ENCODE data around the gene RPA3.
"Not testable (repeated sequence)": the region's sequence is repeated elsewhere in the genome, so short reads cannot be mapped to it uniquely, and the experiment has no call there.

RPA3 gene

DNA sequence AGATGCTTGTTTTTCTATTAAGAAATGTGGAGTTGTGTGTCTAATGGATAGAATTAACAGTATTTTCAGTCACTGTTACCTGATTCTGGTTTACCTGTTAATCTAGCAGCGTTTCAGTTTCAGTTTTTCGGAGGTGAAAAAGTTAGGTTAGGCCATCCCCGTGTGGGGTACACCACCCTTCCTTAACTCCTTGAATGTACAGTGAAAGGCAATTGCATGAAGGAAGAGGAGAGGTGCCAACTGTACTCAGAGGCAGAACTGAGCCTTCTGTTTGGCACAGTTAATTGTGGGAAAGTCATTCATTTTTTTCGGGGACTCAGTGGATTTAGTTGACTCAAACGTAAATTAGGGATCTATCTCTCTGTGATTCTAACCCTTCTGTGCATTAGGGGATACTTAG is 35.5 kb downstream of the RPA3 start:
- no peaks in the 10 kb centered on the region for H3K27me3 ChIP-seq (replicated peaks in 2 of 5; ENCODE audit: control insufficient read depth in 4 of 5, insufficient read depth in 5 of 5, low read length in 4 of 5)
- no peaks in the 10 kb centered on the region for H3K36me3 ChIP-seq (ENCODE audit: control insufficient read depth in 4 of 4, insufficient read depth in 4 of 4, low read length in 3 of 4)
- 79% methylated on average over 3 of the region's 5 CpGs for WGBS (ENCODE audit: insufficient coverage)
- H3K9me3 ChIP-seq (ENCODE audit: control extremely low read depth in 1 of 5, control insufficient read depth in 4 of 5, insufficient read depth in 2 of 5, low read depth in 1 of 5, low read length in 4 of 5) = no peaks in the 10 kb centered on the region
- ChIA-PET POLR2A (interaction anchor here (0.5 kb wide), 1 partner anchor 314 kb away, joined by 3 read pairs; no protein-coding TSS in a partner anchor), CTCF (interaction anchor here (2.0 kb wide), 1 partner anchor 74 kb away, joined by 10 read pairs; no protein-coding TSS in a partner anchor)
- H3K4me3 ChIP-seq (ENCODE audit: control insufficient read depth in 1 of 7, extremely low read depth in 1 of 7, insufficient read depth in 4 of 7, low read depth in 2 of 7, low read length in 6 of 7) = peak overlapping the region in 2 of 7 experiments; percentile 24 to 29
- peaks cover 0 to 27% (median 6%) of the 10 kb centered on the region in 4 experiments for H3K4me1 ChIP-seq (ENCODE audit: control extremely low read depth in 1 of 4, control insufficient read depth in 4 of 4, insufficient read depth in 4 of 4, low read length in 3 of 4)
- no peak for DNase-seq
- no peak overlapping the region for H3K27ac ChIP-seq (ENCODE audit: insufficient read depth in 1 of 2, low read depth in 1 of 2, low read length in 2 of 2, poor library complexity in 1 of 2, severe bottlenecking in 2 of 2)

DNA sequence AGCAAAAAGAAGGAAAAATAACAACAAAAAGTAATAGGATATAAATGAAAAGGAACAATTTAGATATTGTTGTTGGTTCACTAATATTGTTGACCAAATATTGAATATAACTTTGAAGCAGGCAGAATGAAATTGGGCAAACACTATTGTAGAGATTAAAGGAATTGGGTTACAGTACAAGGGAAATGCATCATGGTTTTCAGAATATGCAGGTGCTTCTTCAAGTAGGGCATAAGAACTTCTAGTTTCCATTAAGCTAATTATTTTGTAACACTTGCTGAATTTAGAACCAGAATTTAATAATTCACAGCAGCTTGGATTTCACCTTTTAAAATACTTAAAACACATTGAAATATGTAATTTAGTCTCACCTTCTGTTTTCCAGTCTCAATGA is 36.5 kb downstream of the RPA3 start:
- ChIA-PET POLR2A (interaction anchor here (0.7 kb wide), 1 partner anchor 286 kb away, joined by 3 read pairs; the partner anchor contains the start of gene GLCCI1), CTCF (interaction anchor here (0.6 to 2.6 kb wide), 29 partner anchors 10 to 614 kb away, joined by 3 to 29 read pairs (median 5); no protein-coding TSS in a partner anchor)
- H3K27ac ChIP-seq (ENCODE audit: insufficient read depth in 1 of 2, low read depth in 1 of 2, low read length in 2 of 2, poor library complexity in 1 of 2, severe bottlenecking in 2 of 2) = peak overlapping the region in 1 of 2 experiments; percentile 45

DNA sequence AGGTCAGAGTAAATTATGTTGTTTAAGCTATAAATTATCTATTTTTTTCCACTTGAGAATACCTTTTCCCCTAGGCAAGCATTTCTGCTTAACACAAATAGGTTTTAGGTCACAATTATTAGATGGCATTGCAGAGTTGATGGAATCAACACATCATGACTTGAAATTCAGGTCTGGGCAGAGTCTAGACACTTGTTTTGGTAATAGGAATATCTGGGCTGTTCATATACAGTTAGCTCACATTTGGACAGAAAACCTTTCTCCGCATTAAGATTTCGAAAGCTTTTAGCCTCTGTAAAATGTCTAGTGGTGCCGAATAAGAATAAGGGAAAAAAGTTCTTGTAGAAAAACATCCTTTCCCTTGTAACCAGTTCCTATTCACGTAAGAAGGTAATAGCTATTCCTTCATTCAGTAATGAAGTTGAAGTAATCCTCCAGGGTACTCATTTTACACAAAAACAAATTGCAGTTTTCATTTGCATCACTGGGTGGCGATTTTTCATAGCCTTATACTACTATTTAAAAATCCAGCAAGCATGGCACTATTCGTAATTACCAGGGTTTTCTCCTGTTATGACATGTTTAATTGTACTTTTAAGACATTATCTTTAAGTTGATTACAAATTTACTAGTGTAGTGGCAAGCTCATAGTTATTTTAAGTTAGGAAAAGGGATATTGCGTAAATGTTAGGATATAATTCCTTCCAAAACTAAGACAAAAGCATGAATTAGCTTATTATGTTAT is 37.0 kb downstream of the RPA3 start:
- peak; percentile 78 to 86 (median 85) for DNase-seq
- peaks cover 0 to 13% (median 2%) of the 10 kb centered on the region in 4 experiments for H3K4me1 ChIP-seq (ENCODE audit: control extremely low read depth in 1 of 4, control insufficient read depth in 4 of 4, insufficient read depth in 4 of 4, low read length in 3 of 4)
- WGBS (ENCODE audit: insufficient coverage) = 80% methylated on average over 1 of the region's 7 CpGs
- peak overlapping the region; percentile 48 to 66 for H3K27ac ChIP-seq (ENCODE audit: insufficient read depth in 1 of 2, low read depth in 1 of 2, low read length in 2 of 2, poor library complexity in 1 of 2, severe bottlenecking in 2 of 2)
- peak overlapping the region in 2 of 7 experiments; percentile 22 to 38 for H3K4me3 ChIP-seq (ENCODE audit: control insufficient read depth in 1 of 7, extremely low read depth in 1 of 7, insufficient read depth in 4 of 7, low read depth in 2 of 7, low read length in 6 of 7)
- CTCF ChIA-PET = interaction anchor here (0.6 to 2.6 kb wide), 37 partner anchors 8 to 615 kb away, joined by 3 to 29 read pairs (median 4); partner anchors contain the start of gene UMAD1
- H3K36me3 ChIP-seq (ENCODE audit: control insufficient read depth in 4 of 4, insufficient read depth in 4 of 4, low read length in 3 of 4) = peaks cover 0 to 3% (median 0%) of the 10 kb centered on the region in 4 experiments
- POLR2A ChIA-PET = interaction anchor here (0.7 to 1.0 kb wide), 2 partner anchors 41 to 287 kb away, joined by 3 to 5 read pairs; partner anchors contain the start of gene GLCCI1
- H3K27me3 ChIP-seq (replicated peaks in 2 of 5; ENCODE audit: control insufficient read depth in 4 of 5, insufficient read depth in 5 of 5, low read length in 4 of 5) = no peaks in the 10 kb centered on the region
- H3K9me3 ChIP-seq (ENCODE audit: control extremely low read depth in 1 of 5, control insufficient read depth in 4 of 5, insufficient read depth in 2 of 5, low read depth in 1 of 5, low read length in 4 of 5) = no peaks in the 10 kb centered on the region

More for the DNA sequence above, 36.5 kb downstream of the RPA3 start:
- H3K4me1 ChIP-seq (ENCODE audit: control extremely low read depth in 1 of 4, control insufficient read depth in 4 of 4, insufficient read depth in 4 of 4, low read length in 3 of 4) = peaks cover 0 to 18% (median 3%) of the 10 kb centered on the region in 4 experiments
- peak overlapping the region in 1 of 7 experiments; percentile 22 for H3K4me3 ChIP-seq (ENCODE audit: control insufficient read depth in 1 of 7, extremely low read depth in 1 of 7, insufficient read depth in 4 of 7, low read depth in 2 of 7, low read length in 6 of 7)
- no peaks in the 10 kb centered on the region for H3K27me3 ChIP-seq (replicated peaks in 2 of 5; ENCODE audit: control insufficient read depth in 4 of 5, insufficient read depth in 5 of 5, low read length in 4 of 5)
- H3K9me3 ChIP-seq (ENCODE audit: control extremely low read depth in 1 of 5, control insufficient read depth in 4 of 5, insufficient read depth in 2 of 5, low read depth in 1 of 5, low read length in 4 of 5) = no peaks in the 10 kb centered on the region
- H3K36me3 ChIP-seq (ENCODE audit: control insufficient read depth in 4 of 4, insufficient read depth in 4 of 4, low read length in 3 of 4) = peaks cover 0 to 3% (median 0%) of the 10 kb centered on the region in 4 experiments
- peak in 1 of 3 donors; percentile 24 for DNase-seq

DNA sequence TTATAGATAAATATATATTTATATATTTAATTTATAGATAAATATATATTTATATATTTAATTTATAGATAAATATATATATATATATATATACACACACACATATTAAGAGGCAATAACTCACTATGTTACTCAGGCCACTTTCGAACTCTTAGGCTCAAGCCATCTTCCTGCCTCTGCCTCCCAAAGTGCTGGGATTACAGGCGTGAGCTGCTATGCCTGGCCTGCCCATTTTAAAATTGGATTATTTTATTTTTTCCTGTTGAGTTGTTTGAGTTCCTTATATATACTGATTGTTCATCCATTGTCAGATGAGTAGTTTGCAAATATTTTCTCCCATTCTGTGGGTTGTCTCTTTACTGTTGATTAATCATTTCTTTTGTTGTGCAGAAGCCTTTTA is 38.8 kb downstream of the RPA3 start:
- CTCF ChIA-PET = interaction anchor here (1.4 to 1.7 kb wide), 2 partner anchors 18 to 40 kb away, joined by 3 to 6 read pairs; partner anchors contain the start of gene UMAD1
- DNase-seq; H3K9me3 ChIP-seq (ENCODE audit: control extremely low read depth in 1 of 5, control insufficient read depth in 4 of 5, insufficient read depth in 2 of 5, low read depth in 1 of 5, low read length in 4 of 5); H3K27me3 ChIP-seq (replicated peaks in 2 of 5; ENCODE audit: control insufficient read depth in 4 of 5, insufficient read depth in 5 of 5, low read length in 4 of 5); H3K27ac ChIP-seq (ENCODE audit: insufficient read depth in 1 of 2, low read depth in 1 of 2, low read length in 2 of 2, poor library complexity in 1 of 2, severe bottlenecking in 2 of 2); POLR2A ChIA-PET; H3K4me3 ChIP-seq (ENCODE audit: control insufficient read depth in 1 of 7, extremely low read depth in 1 of 7, insufficient read depth in 4 of 7, low read depth in 2 of 7, low read length in 6 of 7): not testable (repeated sequence)
- Histone ChIP-seq H3K4me1 (ENCODE audit: control extremely low read depth in 1 of 4, control insufficient read depth in 4 of 4, insufficient read depth in 4 of 4, low read length in 3 of 4) (peaks cover 0 to 13% (median 2%) of the 10 kb centered on the region in 4 experiments), H3K36me3 (ENCODE audit: control insufficient read depth in 4 of 4, insufficient read depth in 4 of 4, low read length in 3 of 4) (peaks cover 0 to 10% (median 8%) of the 10 kb centered on the region in 4 experiments)
- no CpG with 5 or more reads among the region's 2 CpGs for WGBS (ENCODE audit: insufficient coverage)

DNA sequence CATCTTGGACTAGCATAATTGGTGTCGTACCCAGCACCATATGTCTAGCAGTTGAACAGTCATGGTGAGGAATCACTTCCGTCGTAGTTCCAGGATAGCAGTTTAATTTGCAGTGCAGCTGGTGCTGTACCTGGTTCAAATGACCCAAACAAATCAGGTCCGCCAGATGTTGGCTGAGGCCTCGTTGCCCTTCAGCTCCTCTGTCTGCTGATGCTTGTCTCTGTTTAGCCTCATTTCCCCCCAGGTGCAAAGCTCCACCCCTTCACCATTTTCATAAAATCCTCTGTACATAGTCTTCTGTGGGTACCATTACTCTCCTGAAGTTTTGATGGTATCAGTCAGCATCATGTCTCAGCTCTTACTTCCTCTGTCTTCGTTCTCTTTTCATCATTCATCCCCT is 42.7 kb downstream of the RPA3 start:
- Histone ChIP-seq H3K27ac (ENCODE audit: insufficient read depth in 1 of 2, low read depth in 1 of 2, low read length in 2 of 2, poor library complexity in 1 of 2, severe bottlenecking in 2 of 2) (no peak overlapping the region), H3K9me3 (ENCODE audit: control extremely low read depth in 1 of 5, control insufficient read depth in 4 of 5, insufficient read depth in 2 of 5, low read depth in 1 of 5, low read length in 4 of 5) (no peaks in the 10 kb centered on the region), H3K4me1 (ENCODE audit: control extremely low read depth in 1 of 4, control insufficient read depth in 4 of 4, insufficient read depth in 4 of 4, low read length in 3 of 4) (no peaks in the 10 kb centered on the region), H3K27me3 (replicated peaks in 2 of 5; ENCODE audit: control insufficient read depth in 4 of 5, insufficient read depth in 5 of 5, low read length in 4 of 5) (no peaks in the 10 kb centered on the region), H3K36me3 (ENCODE audit: control insufficient read depth in 4 of 4, insufficient read depth in 4 of 4, low read length in 3 of 4) (peaks cover 0 to 14% (median 9%) of the 10 kb centered on the region in 4 experiments), H3K4me3 (ENCODE audit: control insufficient read depth in 1 of 7, extremely low read depth in 1 of 7, insufficient read depth in 4 of 7, low read depth in 2 of 7, low read length in 6 of 7) (no peak overlapping the region)
- 100% methylated on average over 4 of the region's 6 CpGs for WGBS (ENCODE audit: insufficient coverage)
- POLR2A ChIA-PET = no interaction called here
- CTCF ChIA-PET = no interaction called here
- no peak for DNase-seq

DNA sequence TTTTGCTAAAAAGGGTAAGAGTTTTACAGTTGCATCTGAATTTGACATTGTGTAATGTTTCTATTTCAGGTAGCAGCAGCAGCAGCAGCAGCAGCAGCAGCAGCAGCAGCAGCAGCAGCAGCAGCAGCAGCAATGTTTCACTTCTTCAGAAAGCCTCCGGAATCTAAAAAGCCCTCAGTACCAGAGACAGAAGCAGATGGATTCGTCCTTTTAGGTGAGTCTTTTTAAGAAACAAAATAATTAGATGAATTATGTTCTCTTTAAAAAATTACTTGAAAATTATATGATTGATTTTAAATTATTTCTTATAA is 45.2 kb downstream of the RPA3 start:
- H3K4me1 ChIP-seq (ENCODE audit: control extremely low read depth in 1 of 4, control insufficient read depth in 4 of 4, insufficient read depth in 4 of 4, low read length in 3 of 4) = peaks cover 0 to 3% (median 0%) of the 10 kb centered on the region in 4 experiments
- no peaks in the 10 kb centered on the region for H3K27me3 ChIP-seq (replicated peaks in 2 of 5; ENCODE audit: control insufficient read depth in 4 of 5, insufficient read depth in 5 of 5, low read length in 4 of 5)
- CTCF ChIA-PET = no interaction called here
- no peak overlapping the region for H3K4me3 ChIP-seq (ENCODE audit: control insufficient read depth in 1 of 7, extremely low read depth in 1 of 7, insufficient read depth in 4 of 7, low read depth in 2 of 7, low read length in 6 of 7)
- no CpG with 5 or more reads among the region's 2 CpGs for WGBS (ENCODE audit: insufficient coverage)
- no peak overlapping the region for H3K27ac ChIP-seq (ENCODE audit: insufficient read depth in 1 of 2, low read depth in 1 of 2, low read length in 2 of 2, poor library complexity in 1 of 2, severe bottlenecking in 2 of 2)
- no peak for DNase-seq
- peaks cover 0 to 14% (median 9%) of the 10 kb centered on the region in 4 experiments for H3K36me3 ChIP-seq (ENCODE audit: control insufficient read depth in 4 of 4, insufficient read depth in 4 of 4, low read length in 3 of 4)
- peaks cover 0 to 3% (median 0%) of the 10 kb centered on the region in 5 experiments for H3K9me3 ChIP-seq (ENCODE audit: control extremely low read depth in 1 of 5, control insufficient read depth in 4 of 5, insufficient read depth in 2 of 5, low read depth in 1 of 5, low read length in 4 of 5)
- POLR2A ChIA-PET = no interaction called here
